HG02852 (cell line): ENCODE measurements around the gene PCDHB13.
"Not testable (repeated sequence)": the region's sequence is repeated elsewhere in the genome, so short reads cannot be mapped to it uniquely, and the experiment has no call there.

ENCODE experiments used
- ATAC-seq: cut with Tn5 transposase; IDR thresholded peaks from one replicate; pipeline ENCODE4 v1.9.1; 2021; ENCODE audit warnings: mild to moderate bottlenecking, moderate library complexity; ENCODE audit not compliant: unreplicated experiment

Gene PCDHB13

DNA sequence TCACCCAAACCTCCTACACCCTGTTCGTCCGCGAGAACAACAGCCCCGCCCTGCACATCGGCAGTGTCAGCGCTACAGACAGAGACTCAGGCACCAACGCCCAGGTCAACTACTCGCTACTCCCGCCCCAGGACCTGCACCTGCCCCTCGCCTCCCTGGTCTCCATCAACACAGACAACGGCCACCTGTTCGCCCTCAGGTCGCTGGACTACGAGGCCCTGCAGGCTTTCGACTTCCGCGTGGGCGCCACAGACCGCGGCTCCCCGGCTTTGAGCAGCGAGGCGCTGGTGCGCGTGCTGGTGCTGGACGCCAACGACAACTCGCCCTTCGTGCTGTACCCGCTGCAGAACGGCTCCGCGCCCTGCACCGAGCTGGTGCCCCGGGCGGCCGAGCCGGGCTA, 12.6 kb upstream of the PCDHB13 start:
- not testable (repeated sequence) for ATAC-seq

DNA sequence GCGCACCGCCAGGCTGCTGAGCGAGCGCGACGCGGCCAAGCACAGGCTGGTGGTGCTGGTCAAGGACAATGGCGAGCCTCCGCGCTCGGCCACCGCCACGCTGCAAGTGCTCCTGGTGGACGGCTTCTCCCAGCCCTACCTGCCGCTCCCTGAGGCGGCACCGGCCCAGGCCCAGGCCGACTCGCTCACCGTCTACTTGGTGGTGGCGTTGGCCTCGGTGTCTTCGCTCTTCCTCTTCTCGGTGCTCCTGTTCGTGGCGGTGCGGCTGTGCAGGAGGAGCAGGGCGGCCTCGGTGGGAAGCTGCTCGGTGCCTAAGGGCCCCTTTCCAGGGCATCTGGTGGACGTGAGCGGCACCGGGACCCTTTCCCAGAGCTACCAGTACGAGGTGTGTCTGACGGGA, 12.1 kb upstream of the PCDHB13 start:
- ATAC-seq, result not testable (repeated sequence)

DNA sequence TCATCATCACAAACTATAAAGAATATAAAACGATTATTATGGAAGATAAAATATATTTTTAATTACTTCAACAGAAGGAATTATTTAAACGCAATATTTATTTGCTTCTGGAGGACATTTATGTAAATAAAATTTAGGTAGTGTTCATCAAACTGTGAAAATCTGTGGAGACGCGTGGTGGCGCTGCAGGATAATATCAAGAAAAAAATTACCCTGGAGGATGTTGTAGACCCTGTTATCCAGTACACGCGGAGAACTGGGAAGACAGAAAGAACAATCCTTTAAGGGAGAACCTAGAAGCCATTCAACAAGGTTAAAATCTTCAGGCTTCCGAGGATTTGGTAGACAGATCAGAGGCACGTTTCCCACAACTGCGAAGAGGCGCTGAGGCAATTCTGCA, 5.2 kb upstream of the PCDHB13 start, which contains the start of gene PCDHB12:
PCDHB12 (plus strand) TSS at position 242 of the 400 bp plus-strand sequence. CDS start 189 bp downstream, outside the sequence.
- ATAC-seq, result no peak

DNA sequence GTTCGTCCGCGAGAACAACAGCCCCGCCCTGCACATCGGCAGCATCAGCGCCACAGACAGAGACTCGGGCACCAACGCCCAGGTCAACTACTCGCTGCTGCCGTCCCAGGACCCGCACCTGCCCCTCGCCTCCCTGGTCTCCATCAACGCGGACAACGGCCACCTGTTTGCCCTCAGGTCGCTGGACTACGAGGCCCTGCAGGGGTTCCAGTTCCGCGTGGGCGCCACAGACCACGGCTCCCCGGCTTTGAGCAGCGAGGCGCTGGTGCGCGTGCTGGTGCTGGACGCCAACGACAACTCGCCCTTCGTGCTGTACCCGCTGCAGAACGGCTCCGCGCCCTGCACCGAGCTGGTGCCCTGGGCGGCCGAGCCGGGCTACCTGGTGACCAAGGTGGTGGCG, 3.4 kb upstream of the PCDHB13 start:
- not testable (repeated sequence) for ATAC-seq

DNA sequence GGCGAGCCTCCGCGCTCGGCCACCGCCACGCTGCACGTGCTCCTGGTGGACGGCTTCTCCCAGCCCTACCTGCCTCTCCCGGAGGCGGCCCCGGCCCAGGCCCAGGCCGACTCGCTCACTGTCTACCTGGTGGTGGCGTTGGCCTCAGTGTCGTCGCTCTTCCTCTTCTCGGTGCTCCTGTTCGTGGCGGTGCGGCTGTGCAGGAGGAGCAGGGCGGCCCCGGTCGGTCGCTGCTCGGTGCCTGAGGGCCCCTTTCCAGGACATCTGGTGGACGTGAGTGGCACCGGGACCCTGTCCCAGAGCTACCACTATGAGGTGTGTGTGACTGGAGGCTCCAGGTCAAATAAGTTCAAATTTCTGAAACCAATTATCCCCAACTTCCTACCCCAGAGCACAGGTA, 2.9 kb upstream of the PCDHB13 start:
- not testable (repeated sequence) for ATAC-seq

DNA sequence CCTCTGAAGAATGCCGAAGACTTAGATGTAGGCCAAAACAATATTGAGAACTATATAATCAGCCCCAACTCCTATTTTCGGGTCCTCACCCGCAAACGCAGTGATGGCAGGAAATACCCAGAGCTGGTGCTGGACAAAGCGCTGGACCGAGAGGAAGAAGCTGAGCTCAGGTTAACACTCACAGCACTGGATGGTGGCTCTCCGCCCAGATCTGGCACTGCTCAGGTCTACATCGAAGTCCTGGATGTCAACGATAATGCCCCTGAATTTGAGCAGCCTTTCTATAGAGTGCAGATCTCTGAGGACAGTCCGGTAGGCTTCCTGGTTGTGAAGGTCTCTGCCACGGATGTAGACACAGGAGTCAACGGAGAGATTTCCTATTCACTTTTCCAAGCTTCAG, 864 bp downstream of the PCDHB13 start:
- ATAC-seq, result not testable (repeated sequence)

DNA sequence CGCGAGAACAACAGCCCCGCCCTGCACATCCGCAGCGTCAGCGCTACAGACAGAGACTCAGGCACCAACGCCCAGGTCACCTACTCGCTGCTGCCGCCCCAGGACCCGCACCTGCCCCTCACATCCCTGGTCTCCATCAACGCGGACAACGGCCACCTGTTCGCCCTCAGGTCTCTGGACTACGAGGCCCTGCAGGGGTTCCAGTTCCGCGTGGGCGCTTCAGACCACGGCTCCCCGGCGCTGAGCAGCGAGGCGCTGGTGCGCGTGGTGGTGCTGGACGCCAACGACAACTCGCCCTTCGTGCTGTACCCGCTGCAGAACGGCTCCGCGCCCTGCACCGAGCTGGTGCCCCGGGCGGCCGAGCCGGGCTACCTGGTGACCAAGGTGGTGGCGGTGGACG, 1.8 kb downstream of the PCDHB13 start:
- ATAC-seq, result not testable (repeated sequence)

DNA sequence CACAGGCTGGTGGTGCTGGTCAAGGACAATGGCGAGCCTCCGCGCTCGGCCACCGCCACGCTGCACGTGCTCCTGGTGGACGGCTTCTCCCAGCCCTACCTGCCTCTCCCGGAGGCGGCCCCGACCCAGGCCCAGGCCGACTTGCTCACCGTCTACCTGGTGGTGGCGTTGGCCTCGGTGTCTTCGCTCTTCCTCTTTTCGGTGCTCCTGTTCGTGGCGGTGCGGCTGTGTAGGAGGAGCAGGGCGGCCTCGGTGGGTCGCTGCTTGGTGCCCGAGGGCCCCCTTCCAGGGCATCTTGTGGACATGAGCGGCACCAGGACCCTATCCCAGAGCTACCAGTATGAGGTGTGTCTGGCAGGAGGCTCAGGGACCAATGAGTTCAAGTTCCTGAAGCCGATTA, 2.3 kb downstream of the PCDHB13 start:
- not testable (repeated sequence) for ATAC-seq

DNA sequence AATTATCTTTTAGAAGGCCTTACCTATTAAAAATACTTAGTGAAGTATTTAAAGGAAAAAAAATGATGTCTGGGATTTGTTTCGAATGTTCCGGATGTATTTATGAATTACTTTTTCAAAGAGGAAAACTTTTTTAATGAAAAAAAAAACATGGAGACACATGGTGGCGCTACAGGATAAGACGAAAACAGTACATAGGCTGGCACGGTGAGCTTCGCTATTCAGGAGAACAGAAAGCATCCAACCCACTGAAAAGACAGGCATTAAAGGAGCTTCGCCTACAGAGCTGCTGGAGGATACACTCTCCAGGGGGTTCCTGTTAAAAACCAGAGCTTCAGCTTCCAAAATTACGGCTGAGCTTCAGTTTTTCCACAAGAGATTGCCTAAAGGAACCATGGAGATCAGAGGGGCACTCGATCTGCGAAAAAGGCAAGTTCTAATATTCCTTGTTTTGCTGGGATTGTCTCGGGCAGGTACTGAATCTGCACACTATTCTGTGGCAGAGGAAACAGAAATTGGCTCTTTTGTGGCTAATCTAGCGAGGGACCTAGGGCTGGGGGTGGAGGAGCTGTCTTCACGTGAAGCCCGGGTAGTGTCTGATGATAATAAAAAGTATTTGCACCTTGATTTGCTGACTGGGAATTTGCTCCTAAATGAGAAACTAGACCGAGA, 9.5 kb downstream of the PCDHB13 start, which contains the start of gene PCDHB14:
PCDHB14 (plus strand) TSS at position 232 of the 672 bp plus-strand sequence; CDS start at position 395, 163 bp downstream.
- ATAC-seq, result no peak

DNA sequence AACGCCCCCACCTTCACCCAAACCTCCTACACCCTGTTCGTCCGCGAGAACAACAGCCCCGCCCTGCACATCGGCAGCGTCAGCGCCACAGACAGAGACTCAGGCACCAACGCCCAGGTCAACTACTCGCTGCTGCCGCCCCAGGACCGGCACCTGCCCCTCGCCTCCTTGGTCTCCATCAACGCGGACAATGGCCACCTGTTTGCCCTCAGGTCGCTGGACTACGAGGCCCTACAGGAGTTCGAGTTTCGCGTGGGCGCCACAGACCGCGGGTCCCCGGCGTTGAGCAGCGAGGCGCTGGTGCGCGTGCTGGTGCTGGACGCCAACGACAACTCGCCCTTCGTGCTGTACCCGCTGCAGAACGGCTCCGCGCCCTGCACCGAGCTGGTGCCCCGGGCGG, 11.1 kb downstream of the PCDHB13 start:
- not testable (repeated sequence) for ATAC-seq

DNA sequence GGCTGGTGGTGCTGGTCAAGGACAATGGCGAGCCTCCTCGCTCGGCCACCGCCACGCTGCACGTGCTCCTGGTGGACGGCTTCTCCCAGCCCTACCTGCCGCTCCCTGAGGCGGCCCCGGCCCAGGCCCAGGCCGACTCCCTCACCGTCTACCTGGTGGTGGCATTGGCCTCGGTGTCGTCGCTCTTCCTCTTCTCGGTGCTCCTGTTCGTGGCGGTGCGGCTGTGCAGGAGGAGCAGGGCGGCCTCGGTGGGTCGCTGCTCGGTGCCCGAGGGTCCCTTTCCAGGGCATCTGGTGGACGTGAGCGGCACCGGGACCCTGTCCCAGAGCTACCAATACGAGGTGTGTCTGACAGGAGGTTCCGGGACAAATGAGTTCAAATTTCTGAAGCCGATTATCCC, 11.7 kb downstream of the PCDHB13 start:
- not testable (repeated sequence) for ATAC-seq

DNA sequence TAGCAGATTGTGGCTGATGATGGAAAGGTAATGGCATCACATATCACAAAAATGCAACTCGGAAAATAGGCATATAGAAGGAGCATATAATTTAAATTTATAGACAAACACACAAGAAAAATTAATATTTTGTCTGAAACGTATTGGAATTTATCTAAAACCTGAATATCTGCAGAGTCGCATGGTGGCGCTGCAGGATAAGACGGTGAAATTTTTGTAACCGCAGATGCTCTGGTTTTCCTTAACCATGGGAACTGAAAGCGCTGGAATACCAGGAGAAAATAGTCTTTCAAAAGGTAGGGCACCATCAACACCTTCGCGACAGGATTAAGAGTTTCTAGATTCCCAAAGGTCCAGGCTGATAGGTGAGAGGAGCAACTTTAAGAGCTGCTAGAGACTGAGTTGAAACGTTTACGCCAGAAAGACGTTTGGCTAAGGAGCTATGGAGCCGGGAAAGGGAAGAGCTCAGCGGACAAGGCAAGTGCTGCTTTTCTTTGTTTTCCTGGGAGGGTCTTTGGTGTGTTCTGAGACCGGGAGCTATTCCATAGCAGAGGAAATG, 20.5 kb downstream of the PCDHB13 start:
- no peak for ATAC-seq

DNA sequence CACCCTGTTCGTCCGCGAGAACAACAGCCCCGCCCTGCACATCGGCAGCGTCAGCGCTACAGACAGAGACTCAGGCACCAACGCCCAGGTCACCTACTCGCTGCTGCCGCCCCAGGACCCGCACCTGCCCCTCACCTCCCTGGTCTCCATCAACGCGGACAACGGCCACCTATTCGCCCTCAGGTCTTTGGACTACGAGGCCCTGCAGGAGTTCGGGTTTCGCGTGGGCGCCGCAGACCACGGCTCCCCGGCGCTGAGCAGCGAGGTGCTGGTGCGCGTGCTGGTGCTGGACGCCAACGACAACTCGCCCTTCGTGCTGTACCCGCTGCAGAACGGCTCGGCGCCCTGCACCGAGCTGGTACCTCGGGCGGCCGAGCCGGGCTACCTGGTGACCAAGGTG, 22.2 kb downstream of the PCDHB13 start:
- ATAC-seq, result not testable (repeated sequence)

DNA sequence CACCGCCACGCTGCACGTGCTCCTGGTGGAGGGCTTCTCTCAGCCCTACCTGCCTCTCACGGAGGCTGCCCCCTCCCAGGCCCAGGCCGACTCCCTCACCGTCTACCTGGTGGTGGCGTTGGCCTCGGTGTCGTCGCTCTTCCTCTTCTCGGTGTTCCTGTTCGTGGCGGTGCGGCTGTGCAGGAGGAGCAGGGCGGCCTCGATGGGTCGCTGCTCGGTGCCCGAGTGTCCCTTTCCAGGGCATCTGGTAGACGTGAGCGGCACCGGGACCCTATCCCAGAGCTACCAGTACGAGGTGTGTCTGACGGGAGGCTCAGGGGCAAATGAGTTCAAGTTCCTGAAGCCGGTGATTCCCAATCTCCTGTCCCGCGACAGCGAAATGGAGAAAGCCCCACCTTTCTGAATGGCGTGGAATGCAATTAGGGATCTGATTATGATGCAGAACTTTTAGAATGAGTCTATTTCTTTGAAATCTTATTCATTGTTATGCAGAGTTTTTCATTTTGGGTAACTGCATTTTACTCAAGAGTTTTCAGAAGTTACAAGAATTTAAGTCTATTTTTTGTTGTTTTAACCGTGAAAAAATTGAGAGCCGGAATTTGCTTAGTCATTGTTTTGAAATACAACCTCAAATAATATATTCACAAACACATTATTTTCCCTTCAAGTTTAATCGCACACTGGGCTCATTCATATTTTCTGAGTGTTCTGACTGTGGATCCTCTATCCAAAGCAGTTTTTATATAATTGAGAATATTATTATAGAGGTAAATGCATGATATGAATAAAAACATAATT, 23.0 kb downstream of the PCDHB13 start:
- ATAC-seq, result no peak

DNA sequence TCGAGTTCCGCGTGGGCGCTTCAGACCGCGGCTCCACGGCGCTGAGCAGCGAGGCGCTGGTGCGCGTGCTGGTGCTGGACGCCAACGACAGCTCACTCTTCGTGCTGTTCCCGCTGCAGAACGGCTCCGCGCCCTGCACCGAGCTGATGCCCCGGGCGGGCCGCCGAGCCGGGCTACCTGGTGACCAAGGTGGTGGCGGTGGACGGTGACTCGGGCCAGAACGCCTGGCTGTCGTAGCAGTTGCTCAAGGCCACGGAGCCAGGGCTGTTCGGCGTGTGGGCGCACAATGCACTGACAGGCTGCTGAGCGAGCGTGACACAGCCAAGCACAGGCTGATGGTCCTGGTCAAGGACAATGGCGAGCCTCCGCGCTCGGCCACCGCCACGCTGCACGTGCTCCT, 27.8 kb downstream of the PCDHB13 start:
- ATAC-seq, result no peak

DNA sequence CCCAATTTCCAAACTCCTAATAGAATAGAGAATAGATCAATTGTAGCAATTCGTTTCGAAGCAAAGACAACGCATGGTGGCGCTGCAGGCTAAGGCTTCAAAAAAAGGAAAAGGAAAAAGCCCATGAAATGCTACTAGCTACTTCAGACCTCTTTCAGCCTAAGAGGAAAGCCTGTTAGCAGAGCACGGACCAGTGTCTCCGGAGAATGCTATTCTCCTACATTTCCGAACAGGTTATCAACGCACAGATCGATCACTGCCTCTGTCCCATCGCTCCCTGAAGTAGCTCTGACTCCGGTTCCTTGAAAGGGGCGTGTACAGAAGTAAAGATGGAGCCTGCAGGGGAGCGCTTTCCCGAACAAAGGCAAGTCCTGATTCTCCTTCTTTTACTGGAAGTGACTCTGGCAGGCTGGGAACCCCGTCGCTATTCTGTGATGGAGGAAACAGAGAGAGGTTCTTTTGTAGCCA, 31.6 kb downstream of the PCDHB13 start, which contains the start of gene PCDHB15:
PCDHB15 (plus strand) TSS at position 146 of the 468 bp plus-strand sequence; CDS start at position 330, 184 bp downstream.
- no peak for ATAC-seq

DNA sequence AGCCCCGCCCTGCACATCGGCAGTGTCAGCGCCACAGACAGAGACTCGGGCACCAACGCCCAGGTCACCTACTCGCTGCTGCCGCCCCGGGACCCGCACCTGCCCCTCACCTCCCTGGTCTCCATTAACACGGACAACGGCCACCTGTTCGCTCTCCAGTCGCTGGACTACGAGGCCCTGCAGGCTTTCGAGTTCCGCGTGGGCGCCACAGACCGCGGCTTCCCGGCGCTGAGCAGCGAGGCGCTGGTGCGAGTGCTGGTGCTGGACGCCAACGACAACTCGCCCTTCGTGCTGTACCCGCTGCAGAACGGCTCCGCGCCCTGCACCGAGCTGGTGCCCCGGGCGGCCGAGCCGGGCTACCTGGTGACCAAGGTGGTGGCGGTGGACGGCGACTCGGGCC, 33.3 kb downstream of the PCDHB13 start:
- not testable (repeated sequence) for ATAC-seq

DNA sequence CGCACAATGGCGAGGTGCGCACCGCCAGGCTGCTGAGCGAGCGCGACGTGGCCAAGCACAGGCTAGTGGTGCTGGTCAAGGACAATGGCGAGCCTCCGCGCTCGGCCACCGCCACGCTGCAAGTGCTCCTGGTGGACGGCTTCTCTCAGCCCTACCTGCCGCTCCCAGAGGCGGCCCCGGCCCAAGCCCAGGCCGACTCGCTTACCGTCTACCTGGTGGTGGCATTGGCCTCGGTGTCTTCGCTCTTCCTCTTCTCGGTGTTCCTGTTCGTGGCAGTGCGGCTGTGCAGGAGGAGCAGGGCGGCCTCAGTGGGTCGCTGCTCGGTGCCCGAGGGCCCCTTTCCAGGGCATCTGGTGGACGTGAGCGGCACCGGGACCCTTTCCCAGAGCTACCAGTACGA, 33.7 kb downstream of the PCDHB13 start:
- not testable (repeated sequence) for ATAC-seq

DNA sequence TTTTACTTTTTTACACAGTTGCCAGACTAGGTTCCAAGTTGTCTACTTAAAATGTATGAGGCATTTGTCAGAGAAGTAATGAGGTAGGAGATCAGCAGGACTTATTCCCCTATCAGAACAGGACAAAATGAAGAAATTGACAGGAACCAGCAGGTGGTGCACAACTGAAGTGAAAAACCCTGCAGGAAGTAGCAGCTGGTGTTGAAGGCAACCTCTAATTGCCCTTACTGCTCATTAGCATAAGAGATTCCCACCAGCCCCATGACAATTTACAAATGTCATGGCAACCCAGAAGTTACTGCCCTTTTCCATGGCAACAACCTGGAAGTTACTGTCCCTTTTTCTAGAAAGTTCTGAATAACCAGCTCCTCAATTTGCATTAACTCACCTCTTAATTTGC, 36.9 kb downstream of the PCDHB13 start:
- ATAC-seq, result no peak

DNA sequence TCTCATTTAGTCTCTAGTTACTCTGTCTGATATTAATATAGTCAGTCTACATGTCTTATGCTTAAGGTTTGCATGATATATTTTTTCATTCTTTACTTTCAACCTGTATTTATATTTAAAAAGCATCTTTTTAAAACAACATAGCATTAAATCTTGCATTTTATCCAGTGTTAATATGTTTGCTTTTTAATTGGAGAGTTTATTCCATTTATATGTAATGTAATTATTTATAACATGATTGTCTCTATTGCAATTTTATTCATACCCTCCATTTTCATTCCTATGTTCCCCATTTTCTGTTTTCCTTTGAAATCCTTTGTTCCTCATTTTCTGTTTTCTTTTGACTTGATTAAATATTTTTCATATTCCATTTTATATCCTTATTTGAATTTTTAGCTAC, 44.7 kb downstream of the PCDHB13 start:
- no peak for ATAC-seq

DNA sequence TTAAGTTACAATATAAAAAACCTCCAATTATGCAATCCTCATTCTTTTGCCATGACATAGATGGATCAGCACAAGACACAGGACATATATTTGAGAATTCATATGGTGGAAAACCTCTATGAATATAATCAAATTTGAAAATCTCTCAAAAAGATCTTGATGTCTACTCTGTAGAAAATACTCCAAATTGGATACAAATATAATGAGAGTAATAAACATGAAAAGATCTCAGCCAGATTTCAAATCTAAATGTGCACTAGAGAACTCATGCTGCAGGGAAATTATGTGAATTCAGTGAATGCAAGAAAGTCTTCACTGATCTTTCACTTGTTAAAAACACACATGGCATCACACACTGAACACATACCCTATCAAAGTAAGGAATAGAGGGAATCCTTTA, 45.2 kb downstream of the PCDHB13 start:
- ATAC-seq, result no peak
